GM18868 (cell line): ENCODE measurements around the gene RPH3AL.
"Not testable (repeated sequence)": the region's sequence is repeated elsewhere in the genome, so short reads cannot be mapped to it uniquely, and the experiment has no call there.

Experiments
- ATAC-seq: cut with Tn5 transposase; IDR thresholded peaks from one replicate; pipeline ENCODE4 v1.9.1; 2021; ENCODE audit warnings: mild to moderate bottlenecking, moderate library complexity; ENCODE audit not compliant: unreplicated experiment

RPH3AL gene

DNA sequence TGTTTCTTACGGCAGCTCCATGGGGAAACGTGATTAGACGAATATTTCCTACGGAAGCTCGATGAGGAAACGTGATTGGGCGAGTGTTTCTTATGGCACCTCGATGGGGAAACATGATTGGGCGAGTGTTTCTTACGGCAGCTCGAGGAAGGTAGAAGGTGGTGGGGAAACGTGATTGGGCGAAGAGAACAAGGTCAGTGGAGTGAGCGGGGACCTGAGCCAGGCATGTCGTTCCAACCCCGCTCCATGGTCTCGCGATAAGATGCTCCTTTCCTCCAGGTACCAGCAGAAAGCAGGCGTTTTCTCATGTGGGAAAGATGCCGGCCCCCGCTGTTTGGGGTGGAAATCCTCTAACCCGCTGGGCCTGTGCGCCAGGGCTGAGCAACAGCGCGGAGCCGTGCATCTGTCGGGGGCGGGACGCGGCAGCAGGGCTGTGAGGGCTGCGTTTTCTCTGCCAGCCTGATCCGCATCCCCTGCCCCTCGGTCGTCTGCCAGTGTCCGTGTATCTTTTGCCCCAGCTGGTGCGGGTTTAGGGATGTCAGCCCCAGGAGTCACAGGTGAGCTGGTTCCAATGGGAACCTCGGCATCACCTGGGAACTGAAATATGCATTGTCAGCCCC is 145.6 kb downstream of the RPH3AL start:
- no peak for ATAC-seq

DNA sequence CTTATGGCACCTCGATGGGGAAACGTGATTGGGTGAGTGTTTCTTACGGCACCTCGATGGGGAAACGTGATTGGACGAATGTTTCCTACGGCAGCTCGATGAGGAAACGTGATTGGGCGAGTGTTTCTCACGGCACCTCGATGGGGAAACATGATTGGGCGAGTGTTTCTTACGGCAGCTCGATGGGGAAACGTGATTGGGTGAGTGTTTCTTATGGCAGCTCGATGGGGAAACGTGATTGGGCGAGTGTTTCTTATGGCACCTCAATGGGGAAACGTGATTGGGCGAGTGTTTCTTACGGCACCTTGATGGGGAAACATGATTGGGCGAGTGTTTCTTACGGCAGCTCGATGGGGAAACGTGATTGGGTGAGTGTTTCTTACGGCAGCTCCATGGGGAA is 146.1 kb downstream of the RPH3AL start:
- not testable (repeated sequence) for ATAC-seq

DNA sequence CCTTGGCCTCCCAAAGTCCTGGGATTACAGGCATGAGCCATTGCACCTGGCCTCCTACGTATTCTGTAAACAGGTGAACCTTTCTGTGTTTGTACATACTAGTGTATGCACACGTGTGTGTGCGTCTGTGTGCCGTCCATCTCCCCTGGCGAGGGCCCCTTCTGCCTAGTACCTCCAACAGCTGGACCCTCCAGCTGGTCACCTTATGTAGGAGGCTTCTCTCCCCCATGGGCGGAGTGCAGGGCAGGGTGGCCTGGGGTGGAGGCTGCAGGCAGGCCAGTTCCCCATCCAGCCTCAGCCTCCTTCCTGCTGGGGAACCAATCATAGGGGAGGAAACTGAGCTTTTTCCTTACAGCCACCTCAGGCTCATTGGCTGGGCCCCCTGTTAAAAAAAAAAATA is 146.8 kb downstream of the RPH3AL start:
- no peak for ATAC-seq

DNA sequence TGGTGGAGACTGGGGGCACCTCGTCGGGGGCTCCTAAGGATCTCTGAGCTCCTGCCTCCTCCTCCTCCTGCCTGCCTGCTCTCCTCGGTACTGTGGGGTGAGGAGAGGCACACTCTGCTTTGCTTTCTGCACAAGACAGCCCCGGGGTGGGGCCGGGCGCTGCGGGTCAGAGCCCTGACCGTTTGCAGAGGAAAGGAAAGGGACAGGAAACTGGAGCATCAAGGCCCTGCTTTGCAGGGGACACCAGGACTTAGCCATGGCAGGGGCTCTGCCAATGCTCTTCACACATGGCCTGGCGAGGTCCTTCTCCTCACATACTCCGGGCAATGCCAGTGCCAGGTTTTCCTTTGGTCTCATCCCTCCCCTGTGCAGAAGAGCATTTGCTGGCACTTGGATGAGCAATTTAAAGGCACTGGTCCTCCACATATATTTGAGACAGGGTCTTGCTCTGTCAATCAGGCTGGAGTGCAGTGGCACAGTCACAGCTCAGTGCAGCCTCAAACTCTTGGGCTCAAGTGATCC is 147.4 kb downstream of the RPH3AL start:
- no peak for ATAC-seq

DNA sequence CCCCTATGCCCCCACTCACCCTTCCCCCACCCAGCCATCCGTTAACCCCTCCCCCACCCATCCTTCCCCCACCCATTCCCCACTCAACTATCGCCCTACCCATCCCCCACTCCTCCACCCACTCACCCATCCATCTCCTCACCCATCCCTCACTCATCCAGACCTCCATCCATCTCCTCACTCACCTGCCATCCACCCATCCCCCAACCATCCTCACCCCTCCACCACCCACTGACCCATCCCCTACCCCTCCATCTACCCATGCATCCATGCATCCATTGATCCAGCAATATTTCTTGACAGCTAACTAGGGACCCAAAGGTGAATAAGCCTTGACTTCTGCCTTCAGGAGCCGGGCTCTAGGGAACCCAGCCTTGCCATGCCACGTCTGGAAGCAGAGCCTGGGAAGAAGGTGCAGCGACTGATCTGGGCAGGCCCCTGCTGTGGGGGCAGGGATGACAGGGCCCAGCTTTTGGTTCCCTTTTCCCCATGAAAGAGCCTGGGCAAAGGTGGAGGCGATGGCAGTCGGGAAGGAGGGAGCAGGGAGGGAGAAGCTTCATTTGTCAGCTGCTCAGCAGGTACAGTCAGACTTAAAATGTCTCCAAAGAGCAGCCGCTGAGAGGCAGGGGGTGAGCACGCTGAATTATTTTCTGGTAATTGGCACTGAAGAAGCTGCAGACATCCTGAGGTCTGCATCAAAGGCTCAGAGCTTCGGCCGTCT is 148.0 kb downstream of the RPH3AL start:
- ATAC-seq: no peak

DNA sequence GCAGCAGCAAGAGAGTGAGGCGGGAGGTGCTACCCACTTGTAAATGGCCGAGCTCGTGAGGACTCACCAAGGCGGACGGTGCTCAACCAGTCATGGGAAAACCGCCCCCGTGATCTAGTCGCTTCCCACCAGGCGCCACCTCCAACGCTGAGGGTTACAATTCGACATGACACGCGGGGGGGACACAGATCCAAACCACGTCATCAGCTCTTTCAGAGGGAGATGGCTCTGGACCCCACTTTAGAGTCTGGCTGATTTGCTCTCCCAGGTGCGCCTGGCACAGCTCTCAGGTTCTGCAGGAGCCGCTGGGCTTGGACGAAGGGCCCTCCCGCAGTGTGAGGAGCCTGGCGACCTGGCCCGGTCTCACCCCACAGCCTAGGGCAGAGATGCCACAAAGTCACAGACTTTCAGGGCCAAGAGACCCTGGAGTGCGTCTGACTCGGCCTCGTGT is 150.1 kb downstream of the RPH3AL start:
- ATAC-seq: no peak

DNA sequence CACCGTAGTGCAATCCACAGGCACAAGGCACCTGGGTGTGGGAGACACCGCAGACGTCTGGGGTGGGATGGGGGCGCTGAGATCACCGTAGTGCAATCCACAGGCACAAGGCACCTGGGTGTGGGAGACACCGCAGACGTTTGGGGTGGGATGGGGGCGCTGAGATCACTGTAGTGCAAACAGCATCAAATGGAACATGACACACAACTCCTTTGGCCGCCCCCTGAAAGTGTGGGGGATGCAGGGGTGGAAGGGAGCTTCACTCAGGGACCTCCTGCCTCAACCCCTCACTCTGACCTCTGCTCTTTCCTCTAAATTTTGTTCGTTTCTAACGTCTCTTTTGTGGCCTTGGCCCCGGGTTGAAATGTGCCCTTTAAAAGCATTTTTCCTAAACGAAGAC is 150.9 kb downstream of the RPH3AL start:
- ATAC-seq: not testable (repeated sequence)

DNA sequence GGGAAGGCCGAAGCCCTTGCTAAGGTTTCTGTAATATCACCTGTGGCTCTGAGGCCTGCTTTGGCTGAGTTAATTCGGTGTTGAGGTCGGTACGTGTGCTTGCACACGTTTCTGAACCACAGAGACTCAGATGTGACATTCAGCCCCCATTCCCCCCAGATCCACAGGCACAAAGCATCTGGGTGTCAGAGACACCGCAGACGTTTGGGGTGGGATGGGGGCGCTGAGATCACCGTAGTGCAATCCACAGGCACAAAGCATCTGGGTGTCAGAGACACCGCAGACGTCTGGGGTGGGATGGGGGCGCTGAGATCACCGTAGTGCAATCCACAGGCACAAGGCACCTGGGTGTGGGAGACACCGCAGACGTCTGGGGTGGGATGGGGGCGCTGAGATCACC is 151.3 kb downstream of the RPH3AL start:
- not testable (repeated sequence) for ATAC-seq

DNA sequence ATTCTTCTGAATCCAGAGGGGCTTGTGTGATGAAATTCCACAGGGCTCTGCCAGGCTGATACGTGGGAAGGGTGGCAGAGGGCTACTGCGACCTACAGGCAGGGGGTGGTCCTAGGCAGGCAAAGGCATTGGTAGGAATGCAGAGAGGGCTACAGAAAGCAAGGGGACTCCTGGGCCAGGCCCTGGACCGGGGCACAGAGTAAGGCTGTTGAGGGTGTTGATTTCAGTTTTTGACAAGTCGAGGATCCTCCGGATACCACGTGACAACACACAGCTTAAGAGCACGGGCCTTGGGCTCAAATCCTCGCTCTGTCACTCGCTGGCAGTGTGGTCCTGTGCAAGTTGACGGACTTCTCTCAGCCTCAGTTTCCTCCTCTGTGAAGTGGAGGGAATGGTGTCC is 152.0 kb downstream of the RPH3AL start:
- no peak for ATAC-seq

DNA sequence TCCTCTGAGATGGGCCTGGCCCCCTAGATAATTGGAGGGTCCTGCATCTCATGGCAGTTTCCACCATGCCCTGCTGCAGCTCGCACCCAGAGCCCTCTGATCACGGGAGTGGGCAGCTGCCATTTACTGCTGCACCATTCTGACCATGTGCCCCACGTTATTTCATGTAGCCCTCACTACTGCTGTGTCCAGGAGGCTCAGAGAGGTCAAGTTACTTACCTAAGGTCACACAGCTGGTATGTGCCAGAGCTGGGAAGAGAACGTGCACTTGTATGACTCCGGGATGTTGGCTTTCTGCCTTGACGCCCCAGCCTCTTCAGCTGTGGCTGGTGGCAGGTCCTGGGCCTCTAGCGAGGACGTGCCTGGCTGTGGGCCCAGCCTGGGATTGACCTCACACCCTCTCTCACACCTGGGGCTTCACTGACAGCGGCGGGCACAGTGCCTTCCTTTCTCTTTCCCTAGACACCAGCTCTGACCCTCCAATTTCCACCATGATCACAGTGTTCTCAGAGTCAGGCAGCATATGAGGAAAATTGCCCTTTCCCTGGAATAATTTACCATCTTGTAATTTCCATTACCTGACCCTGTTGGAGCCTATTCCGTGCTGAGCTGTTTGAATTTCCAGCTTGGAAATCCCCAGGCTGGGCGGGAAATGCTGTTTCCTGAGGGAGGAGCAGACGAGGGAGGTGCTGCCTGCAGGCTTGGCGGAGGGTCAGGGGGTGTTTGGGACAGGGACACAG is 152.6 kb downstream of the RPH3AL start:
- ATAC-seq: no peak

DNA sequence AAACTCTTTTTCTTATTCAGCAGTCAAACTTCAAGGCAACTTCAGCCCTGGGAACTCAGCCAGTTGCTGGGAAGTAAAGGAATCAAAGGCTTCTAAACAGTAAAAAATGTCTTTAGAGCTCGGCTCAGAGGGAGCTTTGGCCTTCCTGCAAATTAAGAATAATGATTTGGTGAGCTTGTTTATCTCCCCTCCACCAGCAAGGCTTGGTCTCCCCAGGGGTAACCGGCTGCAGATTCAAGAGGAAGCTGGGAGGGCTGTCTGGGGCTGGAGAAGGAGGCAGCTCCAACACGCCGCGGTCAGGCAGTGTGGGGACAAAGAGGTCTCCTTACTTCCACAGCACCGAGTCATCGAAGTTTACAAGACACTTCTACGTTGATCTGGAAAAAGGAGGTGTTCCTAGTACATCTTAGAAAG is 153.4 kb downstream of the RPH3AL start:
- ATAC-seq: no peak

DNA sequence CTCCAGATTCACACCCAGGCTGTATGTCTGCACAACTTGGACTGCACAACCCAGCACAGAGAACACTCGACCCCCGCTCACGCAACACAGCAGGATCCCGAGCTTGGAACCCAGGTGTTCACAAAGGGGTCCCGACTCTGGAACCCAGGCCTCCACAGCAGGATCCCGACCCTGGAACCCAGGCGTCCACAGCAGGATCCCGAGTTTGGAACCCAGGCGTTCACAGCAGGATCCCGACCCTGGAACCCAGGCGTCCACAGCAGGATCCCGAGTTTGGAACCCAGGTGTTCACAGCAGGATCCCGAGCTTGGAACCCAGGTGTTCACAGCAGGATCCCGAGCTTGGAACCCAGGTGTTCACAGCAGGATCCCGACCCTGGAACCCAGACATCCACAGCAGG is 154.4 kb downstream of the RPH3AL start:
- ATAC-seq: not testable (repeated sequence)

DNA sequence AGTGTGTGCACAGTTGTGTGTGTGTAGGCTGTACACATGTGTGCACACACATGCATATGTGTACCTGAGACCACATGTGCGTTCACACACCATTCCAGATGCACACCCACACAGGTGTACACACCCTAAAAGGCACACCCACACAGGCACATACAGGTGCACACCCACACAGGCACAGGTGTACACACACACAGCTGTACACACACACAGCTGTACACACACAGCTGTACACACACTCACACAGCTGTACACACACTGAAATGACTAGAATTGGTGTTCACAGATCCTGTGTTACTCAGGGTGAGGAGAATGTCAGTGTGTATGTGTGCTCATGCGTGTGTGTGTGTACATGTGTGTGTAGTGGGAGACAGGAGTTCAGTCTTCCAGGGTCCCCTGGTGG is 155.3 kb downstream of the RPH3AL start:
- no peak for ATAC-seq

DNA sequence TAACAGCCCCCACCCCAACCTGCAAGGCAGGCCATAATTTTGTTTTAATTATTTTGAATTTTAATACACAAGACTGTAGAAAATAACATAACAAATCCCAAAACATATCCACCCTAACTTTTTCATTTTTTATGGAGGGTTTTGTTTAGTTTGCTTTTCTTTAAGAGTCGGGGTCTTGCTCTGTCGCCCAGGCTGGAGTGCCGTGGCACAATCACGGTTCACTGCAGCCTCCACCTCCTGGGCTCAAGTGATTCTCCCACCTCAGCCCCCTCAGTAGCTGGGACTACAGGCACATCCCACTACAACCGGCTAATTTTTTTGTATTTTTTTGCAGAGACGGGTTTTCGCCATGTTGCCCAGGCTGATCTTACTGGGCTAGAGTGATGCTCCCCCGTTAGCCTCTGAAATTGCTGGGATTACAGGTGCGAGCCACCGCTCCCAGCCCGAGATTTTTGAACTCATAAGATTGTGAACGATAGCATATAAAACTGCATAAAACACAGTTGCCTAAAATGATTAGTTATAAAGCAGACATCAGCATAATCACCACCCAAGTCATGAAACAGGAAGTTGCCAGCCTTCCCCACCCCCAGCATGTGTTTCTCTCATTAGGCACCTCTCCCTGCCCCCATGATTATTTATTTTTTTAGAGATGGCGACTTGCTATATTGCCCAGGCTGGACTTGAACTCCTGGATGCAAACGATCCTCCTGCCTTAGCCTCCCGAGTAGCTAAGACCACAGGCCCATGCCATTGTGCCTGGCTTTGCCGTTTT is 157.6 kb downstream of the RPH3AL start:
- no peak for ATAC-seq

DNA sequence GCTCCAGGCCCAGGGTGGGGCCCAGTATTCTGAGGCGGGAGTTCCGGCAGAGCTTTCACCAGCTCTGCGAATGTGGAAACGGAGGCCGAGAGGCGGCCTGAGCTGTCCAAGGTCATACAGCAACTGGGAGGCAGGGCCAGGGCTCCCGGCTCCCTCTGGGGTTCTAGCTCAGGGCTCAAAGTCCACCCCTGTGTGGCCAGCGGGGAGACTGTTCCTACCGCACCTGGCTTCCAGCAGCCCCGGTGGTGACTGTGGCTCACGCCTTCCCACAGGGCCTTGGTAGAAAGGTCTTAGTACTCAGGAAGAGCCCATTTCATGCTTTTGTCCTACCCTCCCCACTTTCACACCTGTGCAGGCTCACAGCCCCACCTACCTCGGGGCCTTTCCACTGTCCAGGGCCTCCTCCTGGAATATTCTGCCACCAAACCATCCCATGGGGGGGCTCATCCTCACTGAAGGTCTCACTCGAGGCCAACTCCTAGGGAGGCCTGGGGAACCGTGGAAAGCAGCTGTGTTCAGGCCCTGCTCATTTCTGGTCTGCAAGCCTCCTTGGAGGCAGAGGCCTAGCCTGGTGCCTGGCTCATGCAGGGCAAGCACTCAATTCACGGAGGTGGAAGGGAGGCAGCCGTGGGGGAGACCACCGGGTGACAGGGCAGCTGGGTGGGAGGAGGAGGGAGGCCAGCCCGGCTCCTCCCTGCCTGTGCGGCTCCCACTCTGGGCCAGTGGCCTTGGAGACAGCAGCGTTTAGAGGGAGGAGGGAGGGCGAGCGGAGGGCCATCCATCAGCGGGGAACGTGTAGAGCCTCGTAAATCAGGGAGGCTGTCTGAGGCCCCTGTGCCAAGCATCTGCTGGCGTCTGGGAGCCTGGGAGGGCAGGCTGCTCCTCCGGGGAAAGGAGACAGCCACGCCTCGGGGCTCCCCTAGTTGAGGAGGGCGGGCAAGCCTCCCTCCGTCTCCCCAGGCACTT is 158.5 kb downstream of the RPH3AL start:
- ATAC-seq: no peak

DNA sequence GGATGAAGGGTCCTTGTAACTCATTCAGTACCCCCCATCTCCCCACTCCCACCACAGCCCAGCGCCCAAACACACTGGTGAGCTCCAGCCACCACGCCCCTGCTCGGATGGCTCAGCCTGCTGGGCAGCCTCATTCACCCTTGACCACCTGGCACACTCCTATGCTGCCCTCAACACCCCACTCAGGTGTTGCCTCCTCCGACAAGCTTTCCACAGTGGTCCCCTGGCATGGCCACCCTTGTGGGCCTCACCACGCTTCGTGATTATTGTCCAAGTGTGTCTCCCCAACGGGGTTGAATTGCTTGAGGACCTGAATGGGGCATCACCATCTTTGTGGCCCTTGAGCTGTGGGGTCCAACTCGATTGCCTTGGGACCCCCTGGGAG is 159.2 kb downstream of the RPH3AL start:
- no peak for ATAC-seq

DNA sequence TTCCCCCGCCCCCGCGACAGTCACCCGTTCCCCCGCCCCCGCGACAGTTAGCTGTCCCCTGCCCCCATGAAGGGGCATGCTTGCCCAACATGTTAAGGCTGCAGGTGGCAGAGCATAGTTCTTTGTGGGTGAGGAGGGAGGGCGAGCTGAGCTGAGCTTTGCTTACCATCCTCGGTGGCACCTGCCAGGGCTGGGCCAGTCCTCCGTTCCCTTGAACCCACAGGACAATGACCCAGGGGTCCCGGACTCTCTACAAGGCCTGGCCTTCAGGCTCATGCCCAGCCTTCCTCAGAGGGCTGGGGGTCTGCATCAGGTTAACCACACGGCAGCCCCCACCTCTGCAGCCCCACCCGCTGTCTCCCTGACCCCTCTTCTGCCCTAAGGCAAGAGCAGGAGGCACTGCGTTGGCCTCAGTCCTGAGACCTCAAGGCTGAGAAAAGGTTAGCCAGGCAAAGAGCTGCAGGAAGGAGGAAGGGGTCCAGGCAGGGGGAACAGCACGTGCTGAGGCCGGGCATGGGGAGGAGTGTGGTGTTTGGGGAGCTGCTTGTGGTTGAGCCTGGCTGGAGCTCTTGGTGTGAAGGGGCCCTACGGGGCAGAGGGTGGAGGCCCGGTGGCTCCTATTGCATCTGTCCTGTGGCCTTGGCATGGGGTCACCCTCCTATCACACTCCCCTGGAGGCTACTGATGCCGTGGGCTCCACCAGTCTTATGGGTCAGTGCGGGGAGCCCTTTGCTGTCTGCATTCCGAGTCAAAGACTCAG is 159.8 kb downstream of the RPH3AL start:
- ATAC-seq: no peak

DNA sequence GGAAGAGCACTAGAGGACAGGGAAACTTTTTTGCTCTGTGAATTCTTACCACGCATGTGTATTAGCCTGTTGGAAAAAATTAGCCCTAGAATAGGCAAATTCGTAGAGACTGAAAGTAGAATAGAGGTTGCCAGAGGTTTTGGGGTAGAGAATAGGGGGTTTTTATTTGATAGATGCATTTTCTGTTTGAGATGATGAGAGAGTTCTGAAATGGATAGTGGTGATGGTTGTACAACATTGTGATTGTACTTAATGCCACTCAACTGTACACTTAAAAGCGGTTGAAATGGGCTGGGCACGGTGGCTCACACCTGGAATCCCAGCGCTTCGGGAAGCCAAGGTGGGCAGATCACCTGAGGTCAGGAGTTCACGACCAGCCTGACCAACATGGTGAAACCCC is 163.2 kb downstream of the RPH3AL start:
- ATAC-seq: no peak

DNA sequence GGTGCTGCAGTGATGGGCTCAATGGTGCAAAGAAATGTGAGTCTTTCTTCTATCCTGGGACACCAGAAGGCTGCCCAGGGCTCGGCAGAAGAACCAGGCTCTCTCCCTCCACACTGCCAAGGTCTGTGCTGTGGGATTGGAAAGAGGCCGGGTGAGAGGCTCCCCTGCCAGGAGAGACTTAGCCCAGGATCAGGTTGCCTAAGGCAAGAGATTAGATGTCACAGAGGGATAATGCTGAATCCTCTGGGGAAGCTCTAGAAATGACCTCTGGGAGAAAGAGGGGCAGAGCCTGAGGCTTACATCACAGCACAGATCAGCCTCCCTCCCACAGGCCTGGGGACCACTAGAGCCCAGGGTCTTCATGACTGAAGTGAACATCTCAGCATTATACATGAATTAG is 165.5 kb downstream of the RPH3AL start:
- ATAC-seq: no peak
